ENCODE results near the gene SELPLG. TPM values are rescaled to one million over a fixed set of nuclear protein-coding genes. Genes with fewer than 3 reads are reported as not detected.
A peak's percentile ranks its signal among the peaks of the same experiment; 100 is the strongest.

Gene SELPLG
- total and polyA plus RNA-seq, 2 of the 4 experiments (the other 2 are of a cell fraction): 3.2 to 10.8 TPM

GRCh38 chr12:108650083-108650482 lies 16.4 kb upstream of the SELPLG start:
- Histone ChIP-seq H3K4ac (ENCODE audit: low read depth, low read length) (peak overlapping the region; percentile 19; the same call in 1 of the 2 replicates), H4K8ac (ENCODE audit: low read depth in 2 of 2, low read length in 2 of 2) (peak overlapping the region in 1 of 2 experiments; percentile 26; a peak in 1 of 4 replicates), H3K56ac (ENCODE audit: extremely low read depth, insufficient read depth, low read length) (no peak overlapping the region), H2BK5ac (ENCODE audit: low read depth, low read length, poor library complexity, severe bottlenecking) (peak overlapping the region; percentile 48), H3K23ac (ENCODE audit: low read depth, low read length) (no peak overlapping the region), H3K9me3 (ENCODE audit: control insufficient read depth, insufficient read depth, low read length) (no peaks in the 10 kb centered on the region), H3K18ac (ENCODE audit: low read depth, low read length) (no peak overlapping the region), H3K9ac (ENCODE audit: low read depth, low read length) (no peak overlapping the region), H4K20me1 (ENCODE audit: insufficient read depth, low read length) (peaks cover 54% of the 10 kb centered on the region), H3K27me3 (ENCODE audit: control insufficient read depth, insufficient read depth, low read length) (no peaks in the 10 kb centered on the region), H2BK15ac (ENCODE audit: low read depth, low read length) (no peak overlapping the region), H3K4me1 (ENCODE audit: control insufficient read depth, insufficient read depth, low read length) (peaks cover 31% of the 10 kb centered on the region), H2AFZ (replicated peaks; ENCODE audit: low read length, poor library complexity) (no peak overlapping the region), H3K4me3 (ENCODE audit: insufficient read depth, low read depth, low read length) (no peak overlapping the region), H2BK20ac (ENCODE audit: low read depth, low read length) (0 out of 2 replicates have a peak overlapping the region, but pooled peaks have one; percentile 3), H3K36me3 (ENCODE audit: control insufficient read depth, insufficient read depth, low read length) (peaks cover 53% of the 10 kb centered on the region), H4K91ac (ENCODE audit: insufficient read depth, low read depth, low read length) (no peak overlapping the region), H3K79me1 (ENCODE audit: low read depth in 1 of 2, low read length in 2 of 2) (peaks cover 56 to 72% of the 10 kb centered on the region in 2 experiments), H2AK5ac (ENCODE audit: low read depth, low read length) (no peak overlapping the region), H3K9me1 (ENCODE audit: insufficient read depth, low read length) (peaks cover 26% of the 10 kb centered on the region), H3K27ac (ENCODE audit: insufficient read depth, low read length) (peak overlapping the region; percentile 28; the same call in 1 of the 2 replicates), H3K14ac (replicated peaks; ENCODE audit: low read depth, low read length) (no peak overlapping the region), H3K4me2 (ENCODE audit: low read depth, low read length) (no peak overlapping the region), H2BK120ac (ENCODE audit: low read depth, low read length) (no peak overlapping the region), H4K5ac (ENCODE audit: low read depth, low read length) (no peak overlapping the region), H2AK9ac (replicated peaks; ENCODE audit: low read depth, low read length, poor library complexity) (no peak overlapping the region)
- dilution Hi-C loops (cut with HindIII; ENCODE audit: low sequenced_read_pairs, unreplicated experiment) (no loop called here), in situ Hi-C loops (cut with MboI; ENCODE audit: low sequenced_read_pairs) (no loop called here), intact Hi-C loops (cut with micrococcal nuclease) (no loop called here)
- no TSS peak for BruUV-seq (replicated peaks)
- WGBS, 2 experiments (ENCODE audit: extremely low coverage in 2 of 2, insufficient read length in 1 of 2): no CpG with 5 or more reads among the region's 2 CpGs
- ChIA-PET POLR2A (ENCODE audit: unreplicated experiment) (no interaction called here), CTCF (interaction anchor here (1.0 kb wide), 1 partner anchor 14 kb away, joined by 3 read pairs; no protein-coding TSS in a partner anchor)
- DNase-seq: no peak
- TF ChIP-seq SMC3 (IDR thresholded peaks at IDR 0.05; ENCODE audit: low read depth, low read length): no peak
- no peak for TF ChIP-seq BHLHE40 (IDR thresholded peaks at IDR 0.05; ENCODE audit: low read depth, low read length)
- no peak for TF ChIP-seq RCOR1 (IDR thresholded peaks at IDR 0.05; ENCODE audit: insufficient replicate concordance, low read length)
- no peak for TF ChIP-seq MXI1 (IDR thresholded peaks at IDR 0.05; ENCODE audit: borderline replicate concordance, low read depth, low read length)
- TF ChIP-seq, protein P1, sequence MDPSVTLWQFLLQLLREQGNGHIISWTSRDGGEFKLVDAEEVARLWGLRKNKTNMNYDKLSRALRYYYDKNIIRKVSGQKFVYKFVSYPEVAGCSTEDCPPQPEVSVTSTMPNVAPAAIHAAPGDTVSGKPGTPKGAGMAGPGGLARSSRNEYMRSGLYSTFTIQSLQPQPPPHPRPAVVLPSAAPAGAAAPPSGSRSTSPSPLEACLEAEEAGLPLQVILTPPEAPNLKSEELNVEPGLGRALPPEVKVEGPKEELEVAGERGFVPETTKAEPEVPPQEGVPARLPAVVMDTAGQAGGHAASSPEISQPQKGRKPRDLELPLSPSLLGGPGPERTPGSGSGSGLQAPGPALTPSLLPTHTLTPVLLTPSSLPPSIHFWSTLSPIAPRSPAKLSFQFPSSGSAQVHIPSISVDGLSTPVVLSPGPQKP (IDR thresholded peaks at IDR 0.05; ENCODE audit: borderline replicate concordance, low read depth, low read length): no peak
- no peak for TF ChIP-seq CHD1 (IDR thresholded peaks at IDR 0.05; ENCODE audit: low read depth, low read length)
- no peak for TF ChIP-seq FOS (IDR thresholded peaks at IDR 0.05; ENCODE audit: low read depth, low read length)
- TF ChIP-seq RAD21 (IDR thresholded peaks at IDR 0.05; ENCODE audit: low read length): no peak
- no peak for TF ChIP-seq POLR2A (IDR thresholded peaks at IDR 0.05; ENCODE audit: low read depth, low read length)
- ATAC-seq (ENCODE audit: low read depth): no peak

All from IMR-90 (cell line).